PFSK-1 (cell line): ENCODE measurements around the gene PSIP1.

ENCODE experiments used
- FOXP2 ChIP-seq: optimal IDR thresholded peaks from 2 replicates; pipeline ENCODE3; 2011; ENCODE audit warnings: borderline replicate concordance, control low read depth, inconsistent platforms; ENCODE audit not compliant: insufficient read depth; ENCODE audit errors: extremely low read length, extremely low read depth
- POLR2AphosphoS5 ChIP-seq: IDR thresholded peaks from 2 replicates; pipeline ENCODE4 v1.6.1; 2012; ENCODE audit warnings: low read depth, mild to moderate bottlenecking, control low read depth, low read length, moderate library complexity
- REST ChIP-seq, 2 experiments: IDR thresholded peaks; 2 replicates each; pipeline versions ENCODE4 v1.6.1 to v1.8.0; 2011 to 2012; ENCODE audit warnings: low read depth in 2 of 2, low read length in 2 of 2, control low read depth in 1 of 2, inconsistent platforms in 1 of 2, mild to moderate bottlenecking in 1 of 2, moderate library complexity in 1 of 2; ENCODE audit not compliant: insufficient read depth in 1 of 2
- SIN3A ChIP-seq: IDR thresholded peaks from 2 replicates; pipeline ENCODE4 v1.6.1; 2012; ENCODE audit warnings: mild to moderate bottlenecking, low read length, moderate library complexity, borderline replicate concordance; ENCODE audit not compliant: insufficient read depth
- TAF1 ChIP-seq: IDR thresholded peaks from 2 replicates; pipeline ENCODE4 v1.6.1; 2012; ENCODE audit warnings: low read length, control low read depth, borderline replicate concordance; ENCODE audit not compliant: insufficient read depth

Gene PSIP1

GRCh38 chr9:15475923-15476536 lies 34.7 kb downstream of the PSIP1 start:
- no peak for TF ChIP-seq POLR2AphosphoS5
- no peak for TF ChIP-seq FOXP2
- TF ChIP-seq SIN3A, result no peak
- no peak for TF ChIP-seq REST (IDR thresholded peaks at IDR 0.05; ENCODE audit: insufficient read depth in 1 of 2, low read depth in 2 of 2, low read length in 2 of 2)
- no peak for TF ChIP-seq TAF1

- TF ChIP-seq SIN3A (no peak), POLR2AphosphoS5 (no peak), TAF1 (no peak), FOXP2 (no peak), REST (IDR thresholded peaks at IDR 0.05; ENCODE audit: insufficient read depth in 1 of 2, low read depth in 2 of 2, low read length in 2 of 2) (no peak)
These were observed 40.9 kb downstream of the PSIP1 start for GRCh38 chr9:15469862-15470261.

GRCh38 chr9:15469406-15469805 lies 41.4 kb downstream of the PSIP1 start:
- no peak for TF ChIP-seq TAF1
- TF ChIP-seq REST (IDR thresholded peaks at IDR 0.05; ENCODE audit: insufficient read depth in 1 of 2, low read depth in 2 of 2, low read length in 2 of 2), result no peak
- TF ChIP-seq POLR2AphosphoS5, result no peak
- TF ChIP-seq FOXP2, result no peak

- no peak for TF ChIP-seq POLR2AphosphoS5
- TF ChIP-seq REST (IDR thresholded peaks at IDR 0.05; ENCODE audit: insufficient read depth in 1 of 2, low read depth in 2 of 2, low read length in 2 of 2), result no peak
- TF ChIP-seq FOXP2, result no peak
- TF ChIP-seq SIN3A, result no peak
- no peak for TF ChIP-seq TAF1
These were observed 42.6 kb downstream of the PSIP1 start for GRCh38 chr9:15468145-15468544.

- TF ChIP-seq POLR2AphosphoS5 (no peak), SIN3A (no peak), REST (IDR thresholded peaks at IDR 0.05; ENCODE audit: insufficient read depth in 1 of 2, low read depth in 2 of 2, low read length in 2 of 2) (no peak), FOXP2 (no peak), TAF1 (no peak)
These were observed 49.2 kb downstream of the PSIP1 start for GRCh38 chr9:15461601-15462000.
